C4-2B (cell line): ENCODE data around the gene NPIPB2.

Experiments
- CTCF ChIP-seq: fragments of 450-650 bp; conservative IDR thresholded peaks from 2 replicates; pipeline ENCODE4 v1.5.1; 2017; ENCODE audit warnings: mild to moderate bottlenecking
- ZFX ChIP-seq: fragments of 450-650 bp; IDR thresholded peaks from 2 replicates; pipeline ENCODE4 v1.6.1; 2017

GRCh38 chr16:11907160-11907970 lies 34.5 kb downstream of the NPIPB2 start:
- TF ChIP-seq CTCF (no peak), ZFX (no peak)
